GM21367 (cell line): ENCODE measurements around the gene PTPRM.

Experiments used
- ATAC-seq: cut with Tn5 transposase; IDR thresholded peaks from one replicate; pipeline ENCODE4 v1.9.1; 2021; ENCODE audit not compliant: unreplicated experiment

Gene PTPRM

DNA sequence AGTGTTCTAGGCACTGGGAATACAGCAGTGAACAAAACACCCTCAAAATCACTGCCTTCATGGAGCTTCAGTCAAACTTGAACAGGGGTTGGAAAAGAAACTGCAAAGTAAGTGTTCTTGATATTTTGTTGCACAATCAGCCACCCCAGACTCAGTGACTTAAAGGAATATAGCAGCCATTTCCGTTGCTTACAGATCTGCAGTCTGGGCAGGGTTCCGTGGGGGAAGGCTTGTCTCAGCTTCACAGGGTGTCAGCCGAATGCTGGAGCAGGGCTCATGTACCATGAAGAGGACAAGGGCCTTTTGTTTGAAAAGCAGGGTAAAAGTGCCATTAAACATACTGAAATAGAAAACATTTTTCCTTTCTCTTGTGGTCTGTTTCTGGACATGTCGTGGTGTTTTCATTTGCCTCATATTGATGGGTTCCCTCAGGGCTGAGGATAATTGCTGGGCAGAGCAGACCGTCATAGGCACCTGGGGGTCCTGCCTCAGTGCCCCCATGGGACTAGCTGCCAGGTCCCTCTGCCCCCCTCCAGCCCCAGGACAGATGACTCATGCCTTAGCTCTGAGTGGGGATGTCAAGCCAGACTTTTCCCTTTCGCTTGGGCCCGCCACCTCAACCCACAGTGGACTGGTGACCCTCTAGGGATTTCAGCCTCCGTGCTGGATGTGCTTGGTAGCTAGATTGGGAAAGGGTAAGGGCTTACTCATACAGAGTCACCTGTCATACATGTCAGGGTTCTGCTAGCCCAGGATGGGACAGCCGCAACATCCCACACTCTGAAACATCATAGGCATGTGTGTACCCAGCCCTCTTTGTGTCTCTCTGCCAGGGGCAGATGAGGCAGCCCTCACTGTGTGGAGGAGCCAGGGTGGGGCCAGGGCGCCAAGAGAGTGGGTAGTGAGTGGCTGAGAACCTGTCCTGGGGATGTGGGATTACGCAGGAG lies 96.5 kb downstream of the PTPRM start:
- ATAC-seq: no peak

DNA sequence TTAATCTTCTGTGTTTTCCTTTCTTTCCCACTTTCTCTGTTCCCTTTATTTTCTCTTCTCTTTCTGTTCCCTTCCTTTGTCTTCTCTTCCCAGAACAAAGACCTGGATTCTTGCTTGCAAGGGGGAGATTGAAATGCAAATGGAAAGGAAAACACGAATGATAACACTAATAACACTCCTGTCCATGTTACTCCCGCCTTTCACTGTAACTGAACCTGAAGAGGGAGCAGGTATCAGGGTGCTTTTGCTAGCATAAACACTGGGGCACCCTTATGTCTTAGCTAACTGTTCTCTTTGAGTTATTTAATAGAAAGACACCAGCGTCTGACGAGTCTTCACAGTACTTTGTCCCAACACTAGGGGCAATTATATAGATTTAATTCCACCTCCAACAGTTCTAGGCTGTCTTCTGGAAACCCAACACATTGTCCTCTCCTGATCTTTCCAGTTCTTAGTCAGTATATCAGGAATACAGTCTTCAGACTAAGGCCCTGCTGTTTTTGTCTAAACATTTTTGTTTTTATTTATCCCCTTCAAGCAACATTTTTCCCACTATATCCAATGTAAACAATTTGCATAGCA lies 99.2 kb downstream of the PTPRM start:
- ATAC-seq: no peak

DNA sequence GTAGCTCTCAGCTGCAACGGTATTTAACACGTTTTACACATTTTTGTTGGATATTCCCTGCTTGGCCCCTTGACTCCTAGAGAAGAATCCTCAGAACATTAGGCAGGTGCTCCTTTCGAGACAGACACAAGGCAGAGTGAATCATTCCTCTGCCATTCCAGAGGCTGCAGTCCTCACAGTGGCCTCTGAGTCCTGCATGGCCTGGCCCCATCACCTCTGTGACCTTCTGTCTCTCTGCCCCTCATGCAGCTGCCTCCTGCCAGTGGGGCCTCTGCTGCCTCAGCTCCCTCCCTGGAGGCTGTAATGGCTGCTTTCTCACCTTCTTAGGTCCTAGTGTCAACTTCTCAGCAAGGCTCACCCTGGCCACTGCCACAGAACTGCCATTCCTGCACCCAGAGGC lies 101.3 kb downstream of the PTPRM start:
- no peak for ATAC-seq

DNA sequence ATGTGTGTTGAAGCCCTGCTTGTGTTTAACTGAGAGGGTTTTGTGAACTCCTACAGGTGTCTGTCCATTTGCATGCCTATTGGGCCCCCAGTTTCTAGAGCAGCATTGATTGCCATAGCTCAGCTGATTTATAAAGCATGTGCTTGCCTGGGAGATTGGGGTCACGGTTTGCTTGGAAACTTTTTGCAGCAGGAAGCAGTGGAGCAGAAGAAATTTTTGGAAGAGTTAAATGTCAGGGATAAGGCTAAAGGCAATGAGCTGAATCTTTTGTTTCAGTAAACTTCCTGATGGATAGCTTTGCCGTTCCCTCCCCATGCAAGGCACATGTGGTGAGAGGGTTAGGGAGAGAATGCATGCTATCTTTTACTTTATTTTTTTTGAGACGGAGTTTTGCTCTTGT lies 102.2 kb downstream of the PTPRM start:
- no peak for ATAC-seq

DNA sequence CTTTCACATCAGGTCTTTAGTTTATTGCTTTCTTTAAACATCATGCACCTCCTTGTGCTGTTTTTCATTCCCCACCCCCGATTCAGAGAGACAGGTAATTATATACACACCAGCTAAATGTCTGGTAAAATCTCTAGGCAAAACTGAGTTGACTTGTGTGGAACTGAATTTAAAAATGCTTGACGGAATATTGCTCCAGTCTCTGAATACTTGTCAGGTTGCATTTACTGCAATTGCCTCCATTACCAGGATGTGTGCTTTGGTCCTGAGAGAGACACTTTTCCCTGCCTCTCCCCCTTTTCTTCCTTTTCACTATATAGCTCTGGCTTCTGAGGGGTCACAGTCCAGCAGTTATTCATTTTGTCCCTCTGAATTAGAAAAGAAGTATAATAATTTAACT lies 104.0 kb downstream of the PTPRM start:
- ATAC-seq: no peak

DNA sequence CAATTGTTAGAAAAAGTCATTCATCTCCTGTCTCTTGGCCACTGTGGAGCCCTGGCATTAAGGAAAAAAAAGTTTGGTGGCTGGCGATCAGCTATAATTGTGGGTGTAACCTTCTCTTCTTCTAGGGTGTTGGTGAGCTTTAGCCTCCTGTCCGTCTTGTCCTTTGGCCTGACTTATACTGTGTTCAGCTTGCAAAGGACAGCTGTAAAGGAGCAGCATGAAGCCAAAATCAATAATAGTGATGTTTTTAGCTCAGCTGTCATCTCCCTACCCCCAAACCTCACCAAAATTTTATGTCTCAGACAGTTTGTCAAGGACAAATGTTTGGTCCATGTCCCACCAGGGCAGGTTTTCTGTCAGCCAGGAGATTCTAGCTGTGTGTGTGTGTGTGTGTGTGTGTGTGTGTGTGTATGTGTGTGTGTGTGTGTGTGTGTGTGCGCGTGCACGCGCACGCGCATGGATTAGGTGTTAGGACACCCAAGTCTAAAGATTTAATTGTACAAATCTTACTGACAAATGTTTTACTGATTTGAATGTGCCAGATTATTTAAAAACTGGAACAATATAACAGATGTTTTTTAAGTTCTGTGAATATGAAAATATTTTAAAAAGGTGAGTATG lies 109.2 kb downstream of the PTPRM start:
- ATAC-seq: no peak

DNA sequence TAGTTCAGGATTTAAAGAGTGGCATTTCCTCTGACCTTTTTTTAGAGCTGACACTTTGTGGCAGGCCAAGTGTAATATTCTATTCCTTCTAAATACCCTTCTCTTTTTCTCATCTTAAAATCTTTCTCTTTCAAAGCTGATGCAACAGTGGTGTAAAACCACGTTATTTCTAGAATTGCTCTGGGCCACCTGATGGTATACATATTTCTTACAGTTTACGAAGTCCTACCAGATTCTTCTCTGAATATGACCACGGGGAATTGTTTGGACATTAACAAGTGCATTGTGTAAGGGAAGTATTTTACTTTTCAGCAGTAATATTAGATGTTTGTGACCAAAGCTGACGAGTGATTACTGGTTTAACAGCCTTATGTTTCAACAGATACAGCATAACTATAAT lies 109.9 kb downstream of the PTPRM start:
- ATAC-seq: no peak

DNA sequence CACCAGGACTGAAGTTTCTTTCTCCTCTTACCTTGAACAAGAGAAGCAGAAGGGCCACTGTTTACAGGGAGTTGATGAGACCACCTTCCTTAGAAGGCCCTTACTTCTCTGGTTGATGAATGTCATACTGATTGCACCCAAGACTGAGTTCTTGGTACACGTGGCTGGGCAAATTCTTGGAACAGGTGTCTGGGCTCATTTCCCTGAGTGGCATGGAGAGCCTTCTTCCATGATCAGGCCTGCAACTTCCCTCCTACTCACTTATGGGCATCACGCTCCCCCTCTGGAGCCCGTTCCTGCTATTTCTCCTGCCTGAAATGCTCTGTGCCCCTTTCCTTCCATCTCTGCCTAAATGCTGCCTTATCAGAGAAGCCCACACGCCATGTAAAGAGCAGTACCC lies 110.3 kb downstream of the PTPRM start:
- no peak for ATAC-seq

DNA sequence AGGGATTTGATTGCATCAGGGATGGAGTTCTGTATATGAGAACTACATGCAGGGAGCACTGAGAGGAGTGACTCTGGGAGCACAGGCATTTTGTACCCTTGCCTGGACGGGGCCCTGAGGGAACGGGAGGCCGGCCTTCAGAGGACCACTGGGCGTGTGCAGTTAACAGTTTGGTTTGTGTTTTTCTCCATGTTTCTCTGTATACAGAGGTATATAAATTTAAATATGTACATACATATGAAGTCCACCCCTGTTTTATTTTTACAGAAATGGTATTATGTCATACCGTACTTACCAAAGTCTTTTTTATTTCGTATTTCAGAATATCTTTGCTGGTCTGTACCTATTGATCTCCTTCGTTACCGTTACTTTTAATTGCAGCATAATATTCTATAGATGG lies 111.3 kb downstream of the PTPRM start:
- ATAC-seq: no peak

DNA sequence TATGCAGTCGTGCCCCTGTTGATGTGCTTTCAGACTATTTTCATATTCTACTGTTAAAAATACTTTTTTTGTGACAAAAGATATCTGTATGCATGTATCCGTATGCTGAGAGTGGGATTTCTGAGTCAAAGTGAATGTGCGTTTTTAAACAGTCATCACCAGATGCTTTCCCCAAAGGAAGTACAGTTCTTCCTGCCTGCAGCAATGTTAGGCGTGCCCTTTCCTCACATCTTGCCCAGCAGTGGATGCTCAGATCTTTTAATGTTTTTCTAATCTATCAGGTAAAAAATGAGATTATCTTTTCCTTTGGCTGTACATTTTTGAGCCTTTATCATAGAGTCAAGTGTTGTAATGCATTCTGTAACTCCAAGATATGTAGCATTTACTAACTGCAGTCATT lies 111.7 kb downstream of the PTPRM start:
- no peak for ATAC-seq

DNA sequence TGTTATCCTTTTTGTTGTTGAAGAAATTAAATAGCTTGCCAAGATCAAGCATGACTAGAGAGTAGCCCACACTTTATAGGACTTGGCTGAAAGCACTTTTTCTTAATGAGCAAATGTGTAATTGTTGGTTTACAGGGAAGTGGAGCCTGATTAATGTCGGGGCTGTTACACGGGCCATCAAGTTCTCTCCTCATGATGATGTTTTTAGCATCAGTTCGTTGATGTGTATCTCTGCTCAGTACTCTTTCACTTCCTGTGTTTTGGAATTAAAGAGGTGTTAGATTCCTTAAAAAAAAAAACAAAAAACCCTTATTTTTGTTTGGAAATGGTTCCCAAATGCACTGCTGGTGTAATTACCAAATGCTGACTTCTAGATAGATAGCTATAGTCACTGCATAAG lies 114.2 kb downstream of the PTPRM start:
- ATAC-seq: no peak

DNA sequence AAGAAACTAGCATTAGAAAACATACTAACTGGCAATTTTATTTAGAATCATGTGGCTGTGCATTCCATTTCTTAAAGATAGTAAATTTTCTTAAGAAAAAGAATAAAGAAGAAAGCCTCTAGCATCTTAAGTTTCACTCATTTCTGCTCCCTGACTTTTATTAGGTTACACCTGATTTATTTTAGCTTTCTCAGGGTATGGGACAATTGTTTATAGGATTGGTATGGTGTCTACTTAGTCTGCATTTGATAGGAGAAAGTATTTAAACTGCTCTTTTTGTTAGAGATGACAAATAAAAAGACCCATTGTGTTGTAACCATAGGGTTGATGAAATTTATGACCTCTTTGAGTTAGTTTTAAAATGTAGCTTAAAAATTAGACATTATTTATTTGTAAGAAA lies 115.2 kb downstream of the PTPRM start:
- ATAC-seq: no peak

DNA sequence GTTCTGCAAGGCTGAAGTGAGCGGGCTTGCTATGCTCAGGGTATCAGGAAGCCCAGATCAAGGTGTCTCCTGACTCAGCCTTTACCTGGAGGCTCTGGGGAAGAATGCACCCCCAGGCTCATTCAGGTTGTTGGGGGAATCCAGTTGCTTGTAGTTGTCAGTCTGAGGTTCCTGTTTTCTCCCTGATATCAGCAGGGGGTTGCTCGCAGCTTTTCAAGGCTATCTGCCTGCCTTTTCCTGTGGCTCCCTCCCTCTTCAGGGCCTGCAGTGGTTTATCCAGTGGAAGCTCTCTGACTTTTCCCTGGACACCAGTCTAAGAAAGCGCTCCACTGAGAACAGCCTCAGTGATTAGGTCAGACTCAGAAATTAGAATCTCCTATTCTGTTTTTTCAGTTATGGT lies 116.6 kb downstream of the PTPRM start:
- no peak for ATAC-seq

DNA sequence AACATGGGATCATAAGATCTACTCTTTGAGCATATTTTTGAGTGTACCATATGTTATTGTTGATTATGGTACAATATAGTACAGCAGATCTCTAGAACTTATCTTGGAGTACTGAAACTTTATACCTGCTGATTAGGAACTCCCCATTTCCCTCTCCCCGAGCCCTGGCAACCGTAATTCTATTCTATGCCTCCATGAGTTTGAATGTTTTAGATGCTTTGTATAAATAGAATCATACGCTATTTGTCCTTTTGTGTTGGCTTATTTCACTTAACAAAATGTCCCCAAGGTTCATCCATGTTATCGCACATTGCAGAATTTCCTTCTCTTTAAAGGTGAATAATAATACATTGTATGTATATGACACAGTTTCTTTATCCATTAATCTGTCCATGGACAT lies 117.2 kb downstream of the PTPRM start:
- no peak for ATAC-seq

DNA sequence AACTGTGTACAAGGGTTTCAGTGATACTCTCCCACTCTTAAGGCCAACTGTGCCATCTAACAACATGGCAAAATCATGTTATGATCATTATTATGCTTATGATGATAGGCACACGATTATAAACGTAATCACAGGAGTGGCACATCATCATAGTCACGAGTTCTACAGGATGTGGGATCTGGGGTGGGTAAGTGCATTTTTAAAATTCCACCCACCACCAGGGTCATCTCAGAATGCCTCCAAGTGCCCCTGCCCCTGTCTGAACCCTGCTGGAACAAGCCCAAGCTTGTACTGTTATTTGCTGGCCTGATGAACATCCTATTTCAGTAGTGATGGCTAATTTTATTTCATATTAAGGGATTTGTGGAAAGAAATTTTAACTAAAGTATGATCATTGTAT lies 117.8 kb downstream of the PTPRM start:
- ATAC-seq: no peak

DNA sequence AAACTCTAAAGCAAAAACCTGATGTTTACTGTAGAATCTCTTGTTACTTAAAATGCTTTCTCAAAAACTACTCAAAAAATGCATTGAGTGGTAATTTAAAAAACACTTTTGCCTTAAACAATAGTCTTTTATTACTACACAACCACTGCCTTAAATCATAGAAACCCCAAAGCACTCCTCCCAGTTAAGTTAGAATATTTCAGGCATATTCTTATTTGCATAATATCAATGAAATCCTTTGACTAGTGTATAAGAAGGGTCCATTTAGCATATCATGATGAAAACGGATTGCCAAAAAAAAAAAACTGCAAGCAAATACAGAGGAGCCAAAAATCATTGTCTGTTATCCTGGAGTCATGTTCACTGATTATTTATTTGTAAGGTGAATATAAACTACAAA lies 119.2 kb downstream of the PTPRM start:
- ATAC-seq: no peak

DNA sequence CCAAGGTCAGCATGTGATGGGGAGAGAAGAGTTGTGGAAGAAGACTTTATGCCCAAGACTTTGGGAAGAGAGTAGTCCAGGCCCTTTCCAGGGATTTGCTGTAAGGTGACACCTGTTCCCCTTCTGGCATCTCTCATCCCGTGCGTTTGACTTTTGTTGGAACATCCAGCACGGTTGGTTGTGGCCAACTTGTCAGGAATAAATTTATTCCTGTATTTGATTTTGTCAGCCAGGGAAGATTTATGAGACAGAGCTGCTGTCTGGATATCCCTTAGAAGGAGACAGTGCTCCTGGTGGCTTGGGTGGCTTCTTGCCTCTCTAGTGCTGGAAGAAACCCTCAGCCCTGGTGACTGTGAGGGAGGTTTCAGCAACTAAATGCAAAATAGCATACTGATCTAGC lies 121.5 kb downstream of the PTPRM start:
- no peak for ATAC-seq

DNA sequence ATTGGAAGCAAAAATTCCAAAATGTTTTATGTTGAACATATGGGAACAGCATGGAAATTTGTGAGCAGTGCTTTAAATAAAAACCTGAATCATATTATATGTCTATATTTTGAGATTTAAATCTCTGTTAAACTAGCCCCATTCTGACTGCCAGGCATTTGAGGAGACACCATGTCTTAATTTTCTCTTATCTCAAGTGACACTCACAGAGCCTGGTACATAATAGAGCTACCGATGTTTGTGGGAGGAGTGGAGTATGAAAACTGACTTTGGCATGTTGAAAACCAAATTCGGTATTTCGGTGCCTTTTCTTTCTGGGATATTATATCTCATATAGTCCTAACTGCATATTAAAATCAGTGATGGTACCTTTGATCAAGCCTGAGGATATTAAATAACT lies 124.1 kb downstream of the PTPRM start:
- ATAC-seq: no peak

DNA sequence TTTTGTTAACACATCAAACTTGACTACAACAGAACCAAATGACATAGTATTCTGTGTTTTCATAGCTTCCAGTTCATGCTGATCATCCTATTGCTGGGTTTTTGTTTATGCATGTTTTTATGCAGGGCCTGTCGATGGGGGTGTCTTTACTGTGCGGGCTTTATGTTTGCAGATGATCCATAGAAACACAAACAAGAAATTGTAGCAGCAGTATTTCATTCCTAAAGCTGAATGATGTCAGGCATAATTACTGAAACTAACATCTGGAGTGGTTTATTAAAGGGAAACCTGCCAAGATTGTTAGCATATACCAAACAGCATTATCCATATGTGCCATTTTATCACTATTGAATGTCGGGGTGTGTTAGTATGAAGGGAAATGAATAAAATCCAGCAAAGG lies 129.7 kb downstream of the PTPRM start:
- no peak for ATAC-seq

DNA sequence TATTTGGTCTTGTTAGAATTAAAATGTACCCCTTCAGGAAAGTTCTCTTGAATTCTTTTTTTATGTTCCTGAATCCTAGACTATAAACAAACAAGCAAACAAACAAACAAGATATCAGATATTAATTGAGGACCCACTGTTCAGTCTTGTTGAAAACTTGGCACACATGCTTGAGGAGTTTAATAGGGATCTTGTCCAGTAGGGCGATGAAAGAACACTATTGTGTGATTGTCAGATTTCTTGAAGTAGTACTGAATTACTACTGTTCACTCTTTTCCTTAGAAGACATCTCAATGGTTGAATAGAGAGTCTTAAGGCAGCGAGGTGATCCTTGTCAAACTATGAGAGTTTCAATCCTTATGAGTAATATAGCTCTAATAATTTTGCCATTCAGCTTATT lies 130.2 kb downstream of the PTPRM start:
- no peak for ATAC-seq

DNA sequence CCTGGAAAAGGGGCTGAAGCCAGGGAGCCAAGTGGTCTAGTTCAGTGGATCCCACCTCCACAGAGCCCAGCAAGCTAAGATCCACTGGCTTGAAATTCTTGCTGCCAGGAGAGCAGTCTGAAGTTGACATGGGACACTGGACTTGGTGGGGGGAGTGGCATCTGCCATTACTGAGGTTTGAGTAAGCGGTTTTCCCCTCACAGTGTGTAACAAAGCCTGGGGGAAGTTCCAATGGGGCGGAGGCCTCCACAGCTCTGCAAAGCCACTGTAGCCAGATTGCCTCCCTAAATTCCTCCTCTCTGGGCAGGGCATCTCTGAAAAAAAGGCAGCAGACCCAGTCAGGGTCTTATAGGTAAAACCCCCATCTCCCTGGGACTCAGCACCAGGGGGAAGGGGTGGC lies 144.4 kb downstream of the PTPRM start:
- no peak for ATAC-seq

DNA sequence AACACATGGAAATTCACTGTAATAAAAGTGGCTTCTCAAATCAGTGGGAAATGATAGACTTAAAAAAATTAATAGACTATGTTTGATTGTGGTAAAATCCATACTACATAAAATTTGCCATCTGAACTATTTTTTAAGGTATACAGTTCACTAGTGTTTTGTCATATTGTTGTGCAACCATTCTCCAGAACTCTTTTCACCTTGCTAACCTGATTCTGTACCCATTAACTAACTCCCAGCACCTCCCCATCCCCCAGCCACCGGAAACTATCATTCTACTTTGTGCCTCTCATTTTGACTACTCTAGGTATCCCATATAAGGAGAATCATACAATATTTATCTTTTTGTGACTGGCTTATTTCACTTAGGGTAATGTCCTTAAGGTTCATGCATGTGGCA lies 153.3 kb downstream of the PTPRM start:
- ATAC-seq: no peak
